Measurements from ENCODE around the gene COL4A1.

COL4A1 gene

GRCh38 chr13:110236431-110236830 lies 70.5 kb downstream of the COL4A1 start:
- no peaks in the 10 kb centered on the region for H3K9me3 ChIP-seq (replicated peaks; ENCODE audit: insufficient read depth, low read length)
- no peak overlapping the region for H3K9ac ChIP-seq (ENCODE audit: low read length)
- H3K27ac ChIP-seq (ENCODE audit: low read length), result no peak overlapping the region
- H3K27me3 ChIP-seq (replicated peaks; ENCODE audit: insufficient read depth, low read length), result no peaks in the 10 kb centered on the region
- no peak overlapping the region for H3K4me3 ChIP-seq (ENCODE audit: low read length)
- no peak overlapping the region for H2AFZ ChIP-seq (ENCODE audit: low read length)
- H3F3A ChIP-seq (ENCODE audit: insufficient read depth, low read length), result no peaks in the 10 kb centered on the region
- no peak overlapping the region for H3K4me2 ChIP-seq (ENCODE audit: low read depth, low read length)
- no peaks in the 10 kb centered on the region for H4K20me1 ChIP-seq (ENCODE audit: insufficient read depth, low read length)
- DNase-seq, result no peak
- H3K36me3 ChIP-seq (replicated peaks; ENCODE audit: insufficient read depth, low read length), result no peaks in the 10 kb centered on the region
- TF ChIP-seq CTCF (IDR thresholded peaks at IDR 0.05; ENCODE audit: low read length), result no peak
- TF ChIP-seq EZH2phosphoT487 (IDR thresholded peaks at IDR 0.05; ENCODE audit: low read length), result no peak
- no peak for TF ChIP-seq EZH2 (optimal IDR thresholded peaks at IDR 0.05; ENCODE audit: low read depth, low read length)
- H3K4me1 ChIP-seq (ENCODE audit: low read length), result no peaks in the 10 kb centered on the region
- H3K79me2 ChIP-seq (ENCODE audit: low read length), result no peaks in the 10 kb centered on the region
- H3K9me2 ChIP-seq (replicated peaks; ENCODE audit: insufficient read depth, low read length), result no peaks in the 10 kb centered on the region

- no peak overlapping the region for H3K9ac ChIP-seq (ENCODE audit: low read length)
- H3K4me3 ChIP-seq (ENCODE audit: low read length), result no peak overlapping the region
- no peak overlapping the region for H3K4me2 ChIP-seq (ENCODE audit: low read depth, low read length)
- H3K27ac ChIP-seq (ENCODE audit: low read length), result no peak overlapping the region
- no peaks in the 10 kb centered on the region for H3K36me3 ChIP-seq (replicated peaks; ENCODE audit: insufficient read depth, low read length)
- H3K9me3 ChIP-seq (replicated peaks; ENCODE audit: insufficient read depth, low read length), result no peaks in the 10 kb centered on the region
- no peaks in the 10 kb centered on the region for H4K20me1 ChIP-seq (ENCODE audit: insufficient read depth, low read length)
- no peaks in the 10 kb centered on the region for H3K79me2 ChIP-seq (ENCODE audit: low read length)
- H3K27me3 ChIP-seq (replicated peaks; ENCODE audit: insufficient read depth, low read length), result no peaks in the 10 kb centered on the region
- H2AFZ ChIP-seq (ENCODE audit: low read length), result no peak overlapping the region
- no peaks in the 10 kb centered on the region for H3F3A ChIP-seq (ENCODE audit: insufficient read depth, low read length)
- H3K4me1 ChIP-seq (ENCODE audit: low read length), result no peaks in the 10 kb centered on the region
- TF ChIP-seq EZH2 (optimal IDR thresholded peaks at IDR 0.05; ENCODE audit: low read depth, low read length) (no peak), EZH2phosphoT487 (IDR thresholded peaks at IDR 0.05; ENCODE audit: low read length) (no peak), CTCF (IDR thresholded peaks at IDR 0.05; ENCODE audit: low read length) (no peak)
- DNase-seq, result no peak
- H3K9me2 ChIP-seq (replicated peaks; ENCODE audit: insufficient read depth, low read length), result no peaks in the 10 kb centered on the region
Observed at GRCh38 chr13:110234532-110234931, 72.4 kb downstream of the COL4A1 start.

DNA sequence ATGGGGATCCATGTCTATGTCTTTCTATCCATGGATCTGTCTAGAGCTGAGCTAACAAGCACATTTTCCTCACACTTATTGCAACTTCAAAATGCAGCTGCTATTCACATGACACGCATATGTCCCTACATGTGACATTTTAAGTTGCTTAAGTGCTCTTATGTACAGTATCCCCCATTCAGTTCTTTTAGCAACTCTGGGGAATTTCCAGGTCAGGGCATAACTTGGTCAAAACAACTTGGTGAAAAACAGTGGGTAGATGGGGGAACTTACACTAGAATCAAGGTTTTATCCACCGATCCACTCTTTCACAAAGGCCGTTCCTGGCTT lies 73.0 kb downstream of the COL4A1 start:
- H3K4me3 ChIP-seq (ENCODE audit: low read length), result no peak overlapping the region
- H2AFZ ChIP-seq (ENCODE audit: low read length), result no peak overlapping the region
- no peaks in the 10 kb centered on the region for H3K79me2 ChIP-seq (ENCODE audit: low read length)
- no peaks in the 10 kb centered on the region for H3K9me2 ChIP-seq (replicated peaks; ENCODE audit: insufficient read depth, low read length)
- H3K9me3 ChIP-seq (replicated peaks; ENCODE audit: insufficient read depth, low read length), result no peaks in the 10 kb centered on the region
- no peaks in the 10 kb centered on the region for H3K27me3 ChIP-seq (replicated peaks; ENCODE audit: insufficient read depth, low read length)
- no peaks in the 10 kb centered on the region for H3K36me3 ChIP-seq (replicated peaks; ENCODE audit: insufficient read depth, low read length)
- no peaks in the 10 kb centered on the region for H4K20me1 ChIP-seq (ENCODE audit: insufficient read depth, low read length)
- no peak for DNase-seq
- no peak overlapping the region for H3K4me2 ChIP-seq (ENCODE audit: low read depth, low read length)
- no peaks in the 10 kb centered on the region for H3F3A ChIP-seq (ENCODE audit: insufficient read depth, low read length)
- no peak for TF ChIP-seq EZH2 (optimal IDR thresholded peaks at IDR 0.05; ENCODE audit: low read depth, low read length)
- no peak for TF ChIP-seq EZH2phosphoT487 (IDR thresholded peaks at IDR 0.05; ENCODE audit: low read length)
- TF ChIP-seq CTCF (IDR thresholded peaks at IDR 0.05; ENCODE audit: low read length), result no peak
- no peak overlapping the region for H3K9ac ChIP-seq (ENCODE audit: low read length)
- H3K4me1 ChIP-seq (ENCODE audit: low read length), result no peaks in the 10 kb centered on the region
- H3K27ac ChIP-seq (ENCODE audit: low read length), result no peak overlapping the region

Data from MM.1S (cell line).